ENCODE results near the gene EDAR. TPM values are rescaled to one million over a fixed set of nuclear protein-coding genes. Genes with fewer than 3 reads are reported as not detected.

Gene EDAR
- total and polyA plus RNA-seq, 2 of the 8 experiments (the other 6 are each of a cell fraction or from before 2014, with no cell fraction given): not detected

GRCh38 chr2:108869542-108869941 is 119.5 kb downstream of the EDAR start:
- FAIRE-seq (no peak), DNase-seq (ENCODE audit: low read depth in 1 of 2, low spot score in 2 of 2) (no peak)
- WGBS, 2 experiments (ENCODE audit: extremely low coverage in 1 of 2, insufficient coverage in 1 of 2, insufficient read length in 1 of 2, insufficient replicate concordance in 2 of 2, low coverage in 1 of 2, low lambda C conversion rate in 2 of 2, missing lambda C conversion rate in 1 of 2): 95% methylated on average over 3 of the region's 3 CpGs; no CpG with 5 or more reads in 1 of the 2 experiments

More at GRCh38 chr2:108869542-108869941, 119.5 kb downstream of the EDAR start:
- Histone ChIP-seq H3K9ac (replicated peaks in 1 of 4; ENCODE audit: extremely low read depth in 1 of 4, low read depth in 3 of 4, low read length in 3 of 4) (no peak overlapping the region), H4K8ac (ENCODE audit: extremely low read depth, insufficient read depth, low read length) (no peak overlapping the region), H2AFZ (ENCODE audit: low read length) (no peak overlapping the region), H2BK120ac (replicated peaks; ENCODE audit: low read depth, low read length) (no peak overlapping the region), H2BK5ac (ENCODE audit: low read depth, low read length) (no peak overlapping the region), H3K56ac (replicated peaks; ENCODE audit: insufficient read length, low read depth, low read length) (no peak overlapping the region), H2BK15ac (ENCODE audit: low read length) (no peak overlapping the region), H3K79me1 (ENCODE audit: low read depth, low read length) (no peaks in the 10 kb centered on the region), H3K4ac (replicated peaks; ENCODE audit: insufficient read length, low read depth, low read length) (no peak overlapping the region), H3K23ac (ENCODE audit: insufficient read length) (no peak overlapping the region), H2BK12ac (ENCODE audit: low read depth, low read length) (no peak overlapping the region), H3K23me2 (ENCODE audit: low read depth, low read length) (no peaks in the 10 kb centered on the region), H2AK5ac (ENCODE audit: low read depth, low read length) (no peak overlapping the region), H3K9me3 (ENCODE audit: insufficient read depth in 2 of 2, low read depth in 1 of 2, low read length in 1 of 2) (no peaks in the 10 kb centered on the region), H3K4me1 (replicated peaks in 1 of 4; ENCODE audit: control insufficient read depth in 3 of 4, insufficient read depth in 4 of 4, low read length in 3 of 4) (no peaks in the 10 kb centered on the region), H3K4me3 (ENCODE audit: extremely low read depth in 1 of 4, insufficient read depth in 2 of 4, low read depth in 3 of 4, low read length in 4 of 4) (no peak overlapping the region), H3K36me3 (ENCODE audit: control insufficient read depth in 2 of 4, insufficient read depth in 4 of 4, low read length in 3 of 4) (peaks cover 0 to 8% (median 3%) of the 10 kb centered on the region in 4 experiments; a peak in 5 of 8 replicates), H3K18ac (ENCODE audit: extremely low read depth, low read length) (no peak overlapping the region), H2BK20ac (ENCODE audit: low read length) (no peak overlapping the region), H4K91ac (replicated peaks; ENCODE audit: insufficient read length, low read length) (no peak overlapping the region), H4K5ac (ENCODE audit: insufficient read length, low read depth, low read length) (no peak overlapping the region), H3K27ac (ENCODE audit: low read depth, low read length) (no peak overlapping the region), H4K20me1 (replicated peaks in 1 of 2; ENCODE audit: control insufficient read depth in 1 of 2, insufficient read depth in 2 of 2, low read length in 2 of 2) (no peaks in the 10 kb centered on the region), H3K79me2 (ENCODE audit: control insufficient read depth in 1 of 2, insufficient read depth in 2 of 2, low read length in 2 of 2) (no peaks in the 10 kb centered on the region), H3K14ac (ENCODE audit: insufficient read length) (no peak overlapping the region), H3K4me2 (ENCODE audit: insufficient read depth in 1 of 2, low read depth in 2 of 2, low read length in 2 of 2) (no peak overlapping the region), H3K27me3 (replicated peaks in 1 of 4; ENCODE audit: control insufficient read depth in 3 of 4, extremely low read depth in 1 of 4, insufficient read depth in 3 of 4, low read length in 3 of 4) (no peaks in the 10 kb centered on the region)
- no peak for TF ChIP-seq NANOG (IDR thresholded peaks at IDR 0.05; ENCODE audit: insufficient read depth, low read depth, low read length, poor library complexity, severe bottlenecking)
- TF ChIP-seq CEBPB (IDR thresholded peaks at IDR 0.05; ENCODE audit: low read depth, low read length): no peak
- ChIA-PET POLR2A (ENCODE audit: partially characterized antibody) (no interaction called here), CTCF (ENCODE audit: partially characterized antibody) (interaction anchor here (0.7 kb wide), 1 partner anchor 228 kb away, joined by 3 read pairs; no protein-coding TSS in a partner anchor)

Measured in H1 (cell line).